Measurements from ENCODE around the gene CYP26A1. TPM values are rescaled to one million over a fixed set of nuclear protein-coding genes. Genes with fewer than 3 reads are reported as not detected.

The CYP26A1 gene
- total RNA-seq, 2 experiments from 2014 or later, result not detected

- DNase-seq, result no peak
- Mint-ChIP-seq H3K36me3 (ENCODE audit: low read depth) (no peaks in the 10 kb centered on the region), H3K4me1 (peaks cover 24% of the 10 kb centered on the region), H3K27ac (no peak overlapping the region), H3K27me3 (peaks cover 79% of the 10 kb centered on the region), H3K4me3 (no peak overlapping the region), H3K9me3 (no peaks in the 10 kb centered on the region)
- ChIA-PET CTCF (interaction anchor here (0.6 to 2.4 kb wide), 5 partner anchors 8 to 283 kb away, joined by 3 to 8 read pairs (median 3); partner anchors contain the start of gene EXOC6), POLR2A (no interaction called here)
Measured at GRCh38 chr10:93075369-93076221, 1.9 kb downstream of the CYP26A1 start.

GRCh38 chr10:93076871-93077270 is 3.2 kb downstream of the CYP26A1 start:
- CTCF ChIA-PET, result interaction anchor here (1.3 to 2.4 kb wide), 3 partner anchors 12 to 282 kb away, joined by 3 to 8 read pairs (median 4); no protein-coding TSS in a partner anchor
- H3K27ac Mint-ChIP-seq, result no peak overlapping the region
- peaks cover 78% of the 10 kb centered on the region for H3K27me3 Mint-ChIP-seq
- no peaks in the 10 kb centered on the region for H3K9me3 Mint-ChIP-seq
- no peak for DNase-seq
- H3K36me3 Mint-ChIP-seq (ENCODE audit: low read depth), result no peaks in the 10 kb centered on the region
- no peak overlapping the region for H3K4me3 Mint-ChIP-seq
- POLR2A ChIA-PET, result no interaction called here
- H3K4me1 Mint-ChIP-seq, result peaks cover 24% of the 10 kb centered on the region

GRCh38 chr10:93077860-93078337 is 4.2 kb downstream of the CYP26A1 start:
- DNase-seq, result no peak
- ChIA-PET POLR2A (no interaction called here), CTCF (interaction anchor here (1.4 kb wide), 1 partner anchor 11 kb away, joined by 4 read pairs; no protein-coding TSS in a partner anchor)
- Mint-ChIP-seq H3K4me1 (peaks cover 17% of the 10 kb centered on the region), H3K9me3 (no peaks in the 10 kb centered on the region), H3K36me3 (ENCODE audit: low read depth) (no peaks in the 10 kb centered on the region), H3K27me3 (peaks cover 68% of the 10 kb centered on the region), H3K4me3 (no peak overlapping the region), H3K27ac (no peak overlapping the region)

GRCh38 chr10:93079663-93080349 is 6.1 kb downstream of the CYP26A1 start:
- ChIA-PET POLR2A (no interaction called here), CTCF (interaction anchor here (0.6 to 1.1 kb wide), 3 partner anchors 26 to 272 kb away, joined by 3 to 4 read pairs (median 4); no protein-coding TSS in a partner anchor)
- peaks cover 57% of the 10 kb centered on the region for H3K27me3 Mint-ChIP-seq
- no peaks in the 10 kb centered on the region for H3K9me3 Mint-ChIP-seq
- DNase-seq, result no peak
- no peak overlapping the region for H3K27ac Mint-ChIP-seq
- H3K4me3 Mint-ChIP-seq, result no peak overlapping the region
- H3K36me3 Mint-ChIP-seq (ENCODE audit: low read depth), result no peaks in the 10 kb centered on the region
- peaks cover 6% of the 10 kb centered on the region for H3K4me1 Mint-ChIP-seq

GRCh38 chr10:93080350-93081046 is 6.8 kb downstream of the CYP26A1 start:
- peak; percentile 59 for DNase-seq
- H3K36me3 Mint-ChIP-seq (ENCODE audit: low read depth), result no peaks in the 10 kb centered on the region
- H3K4me1 Mint-ChIP-seq, result peaks cover 2% of the 10 kb centered on the region
- ChIA-PET CTCF (interaction anchor here (0.6 to 1.1 kb wide), 4 partner anchors 18 to 272 kb away, joined by 3 to 4 read pairs (median 4); no protein-coding TSS in a partner anchor), POLR2A (no interaction called here)
- H3K27ac Mint-ChIP-seq, result no peak overlapping the region
- H3K4me3 Mint-ChIP-seq, result no peak overlapping the region
- no peaks in the 10 kb centered on the region for H3K9me3 Mint-ChIP-seq
- peaks cover 50% of the 10 kb centered on the region for H3K27me3 Mint-ChIP-seq

- Mint-ChIP-seq H3K4me1 (no peaks in the 10 kb centered on the region), H3K27ac (no peak overlapping the region), H3K36me3 (ENCODE audit: low read depth) (no peaks in the 10 kb centered on the region), H3K9me3 (no peaks in the 10 kb centered on the region), H3K4me3 (no peak overlapping the region), H3K27me3 (peaks cover 47% of the 10 kb centered on the region)
- DNase-seq, result no peak
- ChIA-PET POLR2A (no interaction called here), CTCF (interaction anchor here (1.1 kb wide), 1 partner anchor 19 kb away, joined by 4 read pairs; no protein-coding TSS in a partner anchor)
Measured at GRCh38 chr10:93081318-93081717, 7.6 kb downstream of the CYP26A1 start.

- POLR2A ChIA-PET, result no interaction called here
- CTCF ChIA-PET, result interaction anchor here (0.7 kb wide), 1 partner anchor 9 kb away, joined by 3 read pairs; no protein-coding TSS in a partner anchor
- no peaks in the 10 kb centered on the region for H3K9me3 Mint-ChIP-seq
- no peak overlapping the region for H3K4me3 Mint-ChIP-seq
- H3K27ac Mint-ChIP-seq, result no peak overlapping the region
- H3K36me3 Mint-ChIP-seq (ENCODE audit: low read depth), result no peaks in the 10 kb centered on the region
- no peak for DNase-seq
- peaks cover 41% of the 10 kb centered on the region for H3K27me3 Mint-ChIP-seq
- H3K4me1 Mint-ChIP-seq, result no peaks in the 10 kb centered on the region
Measured at GRCh38 chr10:93081834-93082233, 8.1 kb downstream of the CYP26A1 start.

GRCh38 chr10:93083743-93084539 is 10.2 kb downstream of the CYP26A1 start:
- Mint-ChIP-seq H3K4me1 (no peaks in the 10 kb centered on the region), H3K27me3 (peaks cover 29% of the 10 kb centered on the region), H3K36me3 (ENCODE audit: low read depth) (no peaks in the 10 kb centered on the region), H3K27ac (no peak overlapping the region), H3K4me3 (no peak overlapping the region), H3K9me3 (no peaks in the 10 kb centered on the region)
- CTCF ChIA-PET, result no interaction called here
- no peak for DNase-seq
- POLR2A ChIA-PET, result interaction anchor here (0.6 kb wide), 1 partner anchor 232 kb away, joined by 3 read pairs; no protein-coding TSS in a partner anchor

- Mint-ChIP-seq H3K27ac (no peak overlapping the region), H3K27me3 (peaks cover 19% of the 10 kb centered on the region), H3K9me3 (no peaks in the 10 kb centered on the region), H3K4me3 (no peak overlapping the region), H3K4me1 (no peaks in the 10 kb centered on the region), H3K36me3 (ENCODE audit: low read depth) (no peaks in the 10 kb centered on the region)
- no peak for DNase-seq
- ChIA-PET CTCF (no interaction called here), POLR2A (no interaction called here)
Measured at GRCh38 chr10:93085272-93085859, 11.7 kb downstream of the CYP26A1 start.

- Mint-ChIP-seq H3K4me3 (no peak overlapping the region), H3K36me3 (ENCODE audit: low read depth) (no peaks in the 10 kb centered on the region), H3K27me3 (peaks cover 13% of the 10 kb centered on the region)
Measured at GRCh38 chr10:93086289-93086688, 12.6 kb downstream of the CYP26A1 start.

GRCh38 chr10:93087846-93088245 is 14.2 kb downstream of the CYP26A1 start:
- peaks cover 13% of the 10 kb centered on the region for H3K27me3 Mint-ChIP-seq
- no peaks in the 10 kb centered on the region for H3K36me3 Mint-ChIP-seq (ENCODE audit: low read depth)
- POLR2A ChIA-PET, result no interaction called here
- no peaks in the 10 kb centered on the region for H3K9me3 Mint-ChIP-seq
- DNase-seq, result no peak
- no peaks in the 10 kb centered on the region for H3K4me1 Mint-ChIP-seq
- H3K27ac Mint-ChIP-seq, result no peak overlapping the region
- H3K4me3 Mint-ChIP-seq, result no peak overlapping the region
- CTCF ChIA-PET, result interaction anchor here (0.6 to 1.7 kb wide), 2 partner anchors 15 to 77 kb away, joined by 3 to 4 read pairs; no protein-coding TSS in a partner anchor

More at GRCh38 chr10:93086289-93086688, 12.6 kb downstream of the CYP26A1 start:
- no peak for DNase-seq
- Mint-ChIP-seq H3K27ac (no peak overlapping the region), H3K4me1 (no peaks in the 10 kb centered on the region), H3K9me3 (no peaks in the 10 kb centered on the region)
- CTCF ChIA-PET, result no interaction called here
- POLR2A ChIA-PET, result no interaction called here

Data from activated CD4-positive, alpha-beta T cell treated with anti-CD3 and anti-CD28 coated beads, Interleukin-2, amount 10 ng/mL, durations not matched to agents 7 days and 5 days (primary cell).